ENCODE data around the gene DAB2.

The DAB2 gene

DNA sequence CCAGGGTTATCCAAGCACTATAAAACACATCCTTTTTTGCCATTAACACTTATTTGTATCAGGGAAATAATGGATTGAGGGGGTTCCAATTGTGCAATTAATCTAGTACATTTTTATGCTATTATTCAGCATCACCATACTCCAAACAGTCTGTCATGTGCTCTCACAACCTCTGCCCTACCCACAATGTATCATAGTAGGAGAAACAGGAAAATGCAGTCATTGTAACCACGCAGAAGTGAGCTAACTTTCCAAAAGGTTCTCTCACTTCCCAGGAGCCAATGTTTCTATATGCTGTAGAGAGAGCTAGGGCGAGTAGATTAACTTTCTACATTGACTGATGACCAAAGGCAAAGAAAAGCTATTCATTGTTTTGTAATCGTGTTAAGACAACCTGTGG lies 29.8 kb downstream of the DAB2 start:
- Histone ChIP-seq H3K9ac (ENCODE audit: low read depth in 1 of 2, low read length in 2 of 2) (no peak overlapping the region), H3K36me3 (ENCODE audit: control insufficient read depth in 1 of 2, insufficient read depth in 2 of 2, low read length in 2 of 2) (no peaks in the 10 kb centered on the region), H3K27ac (ENCODE audit: low read depth, low read length) (no peak overlapping the region), H3K27me3 (ENCODE audit: control insufficient read depth in 1 of 2, insufficient read depth in 2 of 2, low read length in 2 of 2) (no peaks in the 10 kb centered on the region), H3K9me3 (ENCODE audit: control insufficient read depth in 1 of 2, low read length in 2 of 2) (no peaks in the 10 kb centered on the region), H3K4me3 (ENCODE audit: low read depth in 1 of 2, low read length in 2 of 2) (no peak overlapping the region), H3K4me1 (ENCODE audit: control insufficient read depth in 1 of 2, insufficient read depth in 2 of 2, low read length in 2 of 2) (peaks cover 0 to 11% of the 10 kb centered on the region in 2 donors)

DNA sequence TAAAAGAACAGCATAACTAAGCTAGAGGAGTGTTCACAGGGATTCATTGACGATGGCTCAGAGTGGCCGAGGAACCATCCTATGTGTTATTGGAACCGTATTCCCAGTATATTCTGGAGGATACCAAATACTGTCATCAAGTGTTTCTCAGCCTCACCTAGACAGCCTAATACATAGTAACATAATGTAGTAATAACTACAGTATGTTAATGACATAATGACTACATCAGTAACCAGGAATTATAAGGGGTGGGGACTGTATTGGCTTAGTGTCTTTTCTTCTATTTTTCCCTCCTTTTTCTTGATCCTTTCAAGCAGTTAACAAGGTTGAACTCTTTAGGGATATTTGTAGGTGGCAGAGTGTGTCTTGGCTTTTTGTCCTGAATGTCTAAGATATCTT lies 33.8 kb downstream of the DAB2 start:
- Histone ChIP-seq H3K9ac (ENCODE audit: low read depth in 1 of 2, low read length in 2 of 2) (no peak overlapping the region), H3K4me3 (ENCODE audit: low read depth in 1 of 2, low read length in 2 of 2) (no peak overlapping the region), H3K27ac (ENCODE audit: low read depth, low read length) (no peak overlapping the region), H3K27me3 (ENCODE audit: control insufficient read depth in 1 of 2, insufficient read depth in 2 of 2, low read length in 2 of 2) (no peaks in the 10 kb centered on the region), H3K36me3 (ENCODE audit: control insufficient read depth in 1 of 2, insufficient read depth in 2 of 2, low read length in 2 of 2) (no peaks in the 10 kb centered on the region), H3K9me3 (ENCODE audit: control insufficient read depth in 1 of 2, low read length in 2 of 2) (no peaks in the 10 kb centered on the region), H3K4me1 (ENCODE audit: control insufficient read depth in 1 of 2, insufficient read depth in 2 of 2, low read length in 2 of 2) (no peaks in the 10 kb centered on the region)

DNA sequence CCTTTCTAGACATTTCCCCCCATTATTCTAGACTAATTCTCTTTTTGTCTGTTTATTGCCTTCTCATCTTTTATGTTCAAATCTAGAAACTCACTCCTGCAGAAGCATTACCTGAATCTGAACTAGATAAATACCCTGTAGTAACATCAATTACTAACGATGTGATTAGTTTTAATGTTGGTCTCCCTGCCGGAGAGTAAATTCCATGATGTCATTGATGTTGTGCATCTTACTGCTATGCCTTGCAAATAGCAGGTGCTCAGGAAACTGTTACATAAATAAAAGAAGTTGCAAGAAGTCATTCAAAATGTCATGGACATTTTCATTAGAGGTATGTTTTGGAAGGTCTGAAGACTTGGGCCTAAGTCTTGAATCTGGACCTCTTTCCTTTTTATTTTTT lies 37.5 kb downstream of the DAB2 start:
- H3K27ac ChIP-seq (ENCODE audit: low read depth, low read length): no peak overlapping the region
- H3K36me3 ChIP-seq (ENCODE audit: control insufficient read depth in 1 of 2, insufficient read depth in 2 of 2, low read length in 2 of 2): peaks cover 0 to 3% of the 10 kb centered on the region in 2 donors
- H3K4me1 ChIP-seq (ENCODE audit: control insufficient read depth in 1 of 2, insufficient read depth in 2 of 2, low read length in 2 of 2): no peaks in the 10 kb centered on the region
- no peak overlapping the region for H3K9ac ChIP-seq (ENCODE audit: low read depth in 1 of 2, low read length in 2 of 2)
- H3K4me3 ChIP-seq (ENCODE audit: low read depth in 1 of 2, low read length in 2 of 2): no peak overlapping the region
- peaks cover 0 to 4% of the 10 kb centered on the region in 2 donors for H3K27me3 ChIP-seq (ENCODE audit: control insufficient read depth in 1 of 2, insufficient read depth in 2 of 2, low read length in 2 of 2)
- no peaks in the 10 kb centered on the region for H3K9me3 ChIP-seq (ENCODE audit: control insufficient read depth in 1 of 2, low read length in 2 of 2)

DNA sequence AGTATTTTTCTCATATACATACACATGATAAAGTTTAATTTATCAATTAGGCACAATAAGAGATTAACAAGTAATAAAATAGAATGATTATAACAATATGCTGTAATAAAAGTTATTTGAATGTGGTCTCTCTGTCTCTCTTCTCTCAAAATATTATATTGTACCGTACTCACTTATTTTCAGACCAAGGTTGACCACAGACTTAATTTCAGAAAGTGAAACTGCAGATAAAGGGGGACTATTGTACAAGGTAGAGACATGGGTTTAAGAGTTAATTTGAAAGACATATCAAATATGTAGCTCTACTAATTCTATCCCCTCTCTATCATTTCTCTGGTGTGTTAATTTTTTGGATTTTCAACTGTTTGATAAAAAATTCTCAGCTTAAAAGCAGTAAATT lies 40.5 kb downstream of the DAB2 start:
- H3K9me3 ChIP-seq (ENCODE audit: control insufficient read depth in 1 of 2, low read length in 2 of 2): no peaks in the 10 kb centered on the region
- H3K9ac ChIP-seq (ENCODE audit: low read depth in 1 of 2, low read length in 2 of 2): no peak overlapping the region
- peaks cover 0 to 7% of the 10 kb centered on the region in 2 donors for H3K36me3 ChIP-seq (ENCODE audit: control insufficient read depth in 1 of 2, insufficient read depth in 2 of 2, low read length in 2 of 2)
- no peak overlapping the region for H3K4me3 ChIP-seq (ENCODE audit: low read depth in 1 of 2, low read length in 2 of 2)
- no peaks in the 10 kb centered on the region for H3K4me1 ChIP-seq (ENCODE audit: control insufficient read depth in 1 of 2, insufficient read depth in 2 of 2, low read length in 2 of 2)
- peaks cover 0 to 4% of the 10 kb centered on the region in 2 donors for H3K27me3 ChIP-seq (ENCODE audit: control insufficient read depth in 1 of 2, insufficient read depth in 2 of 2, low read length in 2 of 2)
- H3K27ac ChIP-seq (ENCODE audit: low read depth, low read length): no peak overlapping the region

DNA sequence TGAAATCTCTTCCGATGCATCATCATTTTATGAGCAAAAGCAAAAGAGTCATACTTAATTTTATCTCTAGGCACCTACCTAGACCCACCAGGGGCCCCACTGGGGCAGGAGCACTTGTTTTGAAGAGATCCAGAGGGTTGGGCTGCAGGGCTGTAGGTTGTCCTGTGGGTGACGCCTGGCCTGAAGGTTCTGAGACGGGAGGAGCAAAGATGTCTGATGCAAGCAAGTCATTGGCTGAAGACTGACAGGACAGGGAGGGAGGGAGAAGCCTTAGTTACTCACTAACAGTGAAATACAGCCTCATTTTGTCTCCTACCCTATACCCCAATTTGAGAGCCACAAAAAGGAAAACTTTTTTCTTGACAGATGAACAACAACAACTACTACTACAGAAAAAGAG lies 43.4 kb downstream of the DAB2 start:
- H3K9ac ChIP-seq (ENCODE audit: low read depth in 1 of 2, low read length in 2 of 2): no peak overlapping the region
- H3K27me3 ChIP-seq (ENCODE audit: control insufficient read depth in 1 of 2, insufficient read depth in 2 of 2, low read length in 2 of 2): peaks cover 0 to 4% of the 10 kb centered on the region in 2 donors
- no peak overlapping the region for H3K27ac ChIP-seq (ENCODE audit: low read depth, low read length)
- no peaks in the 10 kb centered on the region for H3K4me1 ChIP-seq (ENCODE audit: control insufficient read depth in 1 of 2, insufficient read depth in 2 of 2, low read length in 2 of 2)
- peaks cover 0 to 7% of the 10 kb centered on the region in 2 donors for H3K36me3 ChIP-seq (ENCODE audit: control insufficient read depth in 1 of 2, insufficient read depth in 2 of 2, low read length in 2 of 2)
- no peaks in the 10 kb centered on the region for H3K9me3 ChIP-seq (ENCODE audit: control insufficient read depth in 1 of 2, low read length in 2 of 2)
- H3K4me3 ChIP-seq (ENCODE audit: low read depth in 1 of 2, low read length in 2 of 2): no peak overlapping the region

DNA sequence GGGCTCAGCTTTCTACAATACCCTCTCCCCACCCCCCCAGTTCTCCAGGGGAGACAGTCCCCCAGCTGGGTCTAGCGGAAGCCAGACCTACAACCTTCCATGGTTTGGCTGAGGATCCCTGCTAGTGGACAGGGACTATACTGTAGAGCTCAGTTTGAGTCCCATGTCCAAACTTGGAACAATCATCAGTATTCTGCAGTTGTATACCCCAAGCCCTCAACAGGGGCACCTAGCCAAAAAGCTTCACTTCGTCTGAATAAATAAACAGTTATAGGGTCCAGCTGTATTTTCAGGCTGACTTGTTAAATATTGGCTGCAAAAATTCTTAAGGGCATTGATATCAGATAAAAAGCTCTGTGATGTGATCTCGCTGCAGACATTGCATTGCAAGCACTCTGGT lies 45.1 kb downstream of the DAB2 start:
- Histone ChIP-seq H3K36me3 (ENCODE audit: control insufficient read depth in 1 of 2, insufficient read depth in 2 of 2, low read length in 2 of 2) (peaks cover 0 to 7% of the 10 kb centered on the region in 2 donors), H3K4me3 (ENCODE audit: low read depth in 1 of 2, low read length in 2 of 2) (no peak overlapping the region), H3K9me3 (ENCODE audit: control insufficient read depth in 1 of 2, low read length in 2 of 2) (no peaks in the 10 kb centered on the region), H3K4me1 (ENCODE audit: control insufficient read depth in 1 of 2, insufficient read depth in 2 of 2, low read length in 2 of 2) (no peaks in the 10 kb centered on the region), H3K9ac (ENCODE audit: low read depth in 1 of 2, low read length in 2 of 2) (no peak overlapping the region), H3K27me3 (ENCODE audit: control insufficient read depth in 1 of 2, insufficient read depth in 2 of 2, low read length in 2 of 2) (peaks cover 0 to 4% of the 10 kb centered on the region in 2 donors), H3K27ac (ENCODE audit: low read depth, low read length) (no peak overlapping the region)

DNA sequence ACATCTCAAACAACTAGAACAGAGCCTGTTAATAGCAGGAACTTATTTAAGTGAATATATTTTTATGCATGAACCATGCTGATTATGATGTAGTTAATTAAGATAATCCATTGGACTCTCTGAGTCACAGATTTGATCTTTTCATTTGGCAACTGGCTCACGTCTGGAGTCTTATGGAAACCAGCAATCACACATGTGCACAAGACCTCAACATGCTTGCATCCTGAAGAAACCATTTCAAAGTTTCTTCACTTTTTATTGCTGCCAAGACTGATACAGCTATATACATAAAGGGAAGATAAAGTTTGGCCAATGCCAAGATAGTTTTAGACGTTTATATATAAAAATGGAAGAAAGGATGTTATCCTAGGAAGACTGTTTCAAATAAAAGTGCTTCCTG lies 47.2 kb downstream of the DAB2 start:
- H3K4me3 ChIP-seq (ENCODE audit: low read depth in 1 of 2, low read length in 2 of 2): no peak overlapping the region
- H3K27me3 ChIP-seq (ENCODE audit: control insufficient read depth in 1 of 2, insufficient read depth in 2 of 2, low read length in 2 of 2): peaks cover 0 to 4% of the 10 kb centered on the region in 2 donors
- H3K27ac ChIP-seq (ENCODE audit: low read depth, low read length): no peak overlapping the region
- H3K4me1 ChIP-seq (ENCODE audit: control insufficient read depth in 1 of 2, insufficient read depth in 2 of 2, low read length in 2 of 2): no peaks in the 10 kb centered on the region
- H3K9ac ChIP-seq (ENCODE audit: low read depth in 1 of 2, low read length in 2 of 2): no peak overlapping the region
- no peaks in the 10 kb centered on the region for H3K9me3 ChIP-seq (ENCODE audit: control insufficient read depth in 1 of 2, low read length in 2 of 2)
- H3K36me3 ChIP-seq (ENCODE audit: control insufficient read depth in 1 of 2, insufficient read depth in 2 of 2, low read length in 2 of 2): peaks cover 0 to 7% of the 10 kb centered on the region in 2 donors

DNA sequence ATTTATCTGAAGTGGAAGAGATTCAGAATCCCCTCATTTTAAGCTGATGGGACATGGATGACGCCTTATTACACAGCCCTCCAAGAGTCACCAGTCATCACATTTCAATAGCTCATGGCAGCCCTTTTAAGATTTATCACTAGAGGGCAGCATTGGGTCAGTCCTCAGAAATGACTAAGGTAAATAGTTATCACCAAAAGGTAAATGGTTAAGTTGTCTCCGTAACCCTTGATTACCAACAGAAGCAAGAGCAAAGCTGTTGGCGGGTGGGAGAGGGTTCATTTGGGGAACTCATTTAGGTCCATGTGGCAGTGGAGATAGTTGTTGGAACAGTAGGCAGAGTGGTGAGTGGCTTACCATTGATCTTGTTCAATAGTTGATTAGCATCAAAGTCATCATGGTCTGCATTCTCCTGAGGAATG lies 48.5 kb downstream of the DAB2 start:
- Histone ChIP-seq H3K36me3 (ENCODE audit: control insufficient read depth in 1 of 2, insufficient read depth in 2 of 2, low read length in 2 of 2) (peaks cover 0 to 5% of the 10 kb centered on the region in 2 donors), H3K4me1 (ENCODE audit: control insufficient read depth in 1 of 2, insufficient read depth in 2 of 2, low read length in 2 of 2) (no peaks in the 10 kb centered on the region), H3K27ac (ENCODE audit: low read depth, low read length) (no peak overlapping the region)

DNA sequence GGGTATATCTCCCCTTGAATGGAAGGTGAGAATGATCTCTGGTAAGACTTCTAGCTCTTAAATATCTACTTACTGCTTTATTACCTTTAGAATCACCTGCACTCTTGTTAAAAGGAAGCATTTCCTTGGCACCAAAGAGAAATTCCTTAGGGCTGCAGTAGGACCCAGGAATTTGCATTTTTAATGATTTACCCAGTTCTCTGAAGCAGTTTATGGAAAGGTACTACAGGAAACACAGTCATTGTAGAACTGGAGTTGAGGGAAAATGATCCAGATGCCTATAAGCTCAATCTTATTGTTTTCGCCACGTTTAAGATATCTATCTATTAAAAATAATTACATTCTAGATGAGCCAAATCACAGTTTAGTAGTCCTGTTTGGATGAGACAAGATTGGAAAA lies 51.0 kb downstream of the DAB2 start:
- Histone ChIP-seq H3K36me3 (ENCODE audit: control insufficient read depth in 1 of 2, insufficient read depth in 2 of 2, low read length in 2 of 2) (peaks cover 0 to 6% of the 10 kb centered on the region in 2 donors), H3K9me3 (ENCODE audit: control insufficient read depth in 1 of 2, low read length in 2 of 2) (no peaks in the 10 kb centered on the region), H3K4me3 (ENCODE audit: low read depth in 1 of 2, low read length in 2 of 2) (no peak overlapping the region), H3K9ac (ENCODE audit: low read depth in 1 of 2, low read length in 2 of 2) (no peak overlapping the region), H3K27me3 (ENCODE audit: control insufficient read depth in 1 of 2, insufficient read depth in 2 of 2, low read length in 2 of 2) (no peaks in the 10 kb centered on the region), H3K4me1 (ENCODE audit: control insufficient read depth in 1 of 2, insufficient read depth in 2 of 2, low read length in 2 of 2) (no peaks in the 10 kb centered on the region), H3K27ac (ENCODE audit: low read depth, low read length) (no peak overlapping the region)

More for the DNA sequence above, 48.5 kb downstream of the DAB2 start:
- Histone ChIP-seq H3K9me3 (ENCODE audit: control insufficient read depth in 1 of 2, low read length in 2 of 2) (no peaks in the 10 kb centered on the region), H3K4me3 (ENCODE audit: low read depth in 1 of 2, low read length in 2 of 2) (no peak overlapping the region), H3K9ac (ENCODE audit: low read depth in 1 of 2, low read length in 2 of 2) (no peak overlapping the region), H3K27me3 (ENCODE audit: control insufficient read depth in 1 of 2, insufficient read depth in 2 of 2, low read length in 2 of 2) (no peaks in the 10 kb centered on the region)

DNA sequence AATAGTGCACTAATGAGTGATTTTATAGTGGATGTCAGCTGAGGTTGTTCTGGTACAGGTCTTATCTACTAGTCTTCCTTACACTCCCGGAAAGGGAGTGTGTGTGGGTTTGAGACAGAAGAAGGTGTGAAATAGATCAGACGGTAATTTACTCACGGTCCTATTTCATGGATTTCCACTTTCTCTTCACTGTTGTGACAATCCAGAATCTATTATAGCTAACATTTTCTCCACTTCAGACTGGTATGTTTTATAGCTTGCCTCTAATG lies 53.5 kb downstream of the DAB2 start:
- H3K9me3 ChIP-seq (ENCODE audit: control insufficient read depth in 1 of 2, low read length in 2 of 2): no peaks in the 10 kb centered on the region
- no peak overlapping the region for H3K27ac ChIP-seq (ENCODE audit: low read depth, low read length)
- H3K4me1 ChIP-seq (ENCODE audit: control insufficient read depth in 1 of 2, insufficient read depth in 2 of 2, low read length in 2 of 2): no peaks in the 10 kb centered on the region
- H3K36me3 ChIP-seq (ENCODE audit: control insufficient read depth in 1 of 2, insufficient read depth in 2 of 2, low read length in 2 of 2): peaks cover 0 to 6% of the 10 kb centered on the region in 2 donors
- no peaks in the 10 kb centered on the region for H3K27me3 ChIP-seq (ENCODE audit: control insufficient read depth in 1 of 2, insufficient read depth in 2 of 2, low read length in 2 of 2)
- H3K9ac ChIP-seq (ENCODE audit: low read depth in 1 of 2, low read length in 2 of 2): no peak overlapping the region
- no peak overlapping the region for H3K4me3 ChIP-seq (ENCODE audit: low read depth in 1 of 2, low read length in 2 of 2)

Data from duodenal mucosa (tissue), 2 donors.